HG02938 (cell line): ENCODE data around the gene EFTUD2.
"Not testable (repeated sequence)": the region's sequence is repeated elsewhere in the genome, so short reads cannot be mapped to it uniquely, and the experiment has no call there.

Experiments used
- ATAC-seq: cut with Tn5 transposase; IDR thresholded peaks from one replicate; pipeline ENCODE4 v1.9.1; 2021; ENCODE audit warnings: mild to moderate bottlenecking, moderate library complexity; ENCODE audit not compliant: unreplicated experiment

Gene EFTUD2

GRCh38 chr17:44812263-44812662 lies 87.0 kb downstream of the EFTUD2 start:
- no peak for ATAC-seq

- not testable (repeated sequence) for ATAC-seq
Observed at GRCh38 chr17:44808656-44809388, 90.4 kb downstream of the EFTUD2 start.

- no peak for ATAC-seq
Observed at GRCh38 chr17:44808156-44808555, 91.1 kb downstream of the EFTUD2 start.

- no peak for ATAC-seq
Observed at GRCh38 chr17:44807817-44808155, 91.5 kb downstream of the EFTUD2 start.

GRCh38 chr17:44807093-44807816 lies 92.0 kb downstream of the EFTUD2 start:
- ATAC-seq: no peak

GRCh38 chr17:44804302-44805089 lies 94.7 kb downstream of the EFTUD2 start:
- ATAC-seq: no peak

- no peak for ATAC-seq
Observed at GRCh38 chr17:44801880-44802279, 97.4 kb downstream of the EFTUD2 start.
